Natural killer cell (primary cell): Measurements from ENCODE around the gene SLC25A21. TPM values are rescaled to one million over a fixed set of nuclear protein-coding genes. Genes with fewer than 3 reads are reported as not detected.

ENCODE experiments used
- ATAC-seq, 3 donors: fragments of 150-1000 bp in 2 of 3; fragments of 200-7000 bp in 1 of 3; cut with Tn5 transposase; 1 replicate in 1 of 3; 2 replicates in 2 of 3; pipeline ENCODE4 v1.10.0; 2021; ENCODE audit warnings: mild to moderate bottlenecking in 2 of 3, moderate library complexity in 2 of 3
- DNase-seq, 2 donors: peaks; one replicate each; pipeline versions ENCODE4 v3.0.0 to v3.0.0-alpha.2; 2013 to 2021; ENCODE audit warnings: mixed read lengths in 1 of 2
- H3K27ac ChIP-seq: one replicate; pipeline ENCODE4 v1.5.1; 2013; ENCODE audit warnings: mild to moderate bottlenecking, low read length
- H3K27me3 ChIP-seq: one replicate; pipeline ENCODE4 v1.6.1; 2013; ENCODE audit warnings: low read length; ENCODE audit not compliant: control insufficient read depth, insufficient read depth
- H3K36me3 ChIP-seq: one replicate; pipeline ENCODE4 v1.6.1; 2013; ENCODE audit warnings: low read length; ENCODE audit not compliant: control insufficient read depth, insufficient read depth
- H3K4me1 ChIP-seq: one replicate; pipeline ENCODE4 v1.6.1; 2013; ENCODE audit warnings: low read length; ENCODE audit not compliant: control insufficient read depth, insufficient read depth
- H3K4me3 ChIP-seq: one replicate; pipeline ENCODE4 v1.5.1; 2013; ENCODE audit warnings: low read length
- H3K9me3 ChIP-seq: one replicate; pipeline ENCODE4 v1.6.1; 2013; ENCODE audit warnings: low read length; ENCODE audit not compliant: control insufficient read depth, insufficient read depth
- H3K27ac Mint-ChIP-seq, 2 donors: one replicate each; pipeline ENCODE4 v1.8.0; 2022; ENCODE audit warnings: mild to moderate bottlenecking in 2 of 2, mixed read lengths in 2 of 2, moderate library complexity in 1 of 2
- H3K27me3 Mint-ChIP-seq, 2 donors: one replicate each; pipeline ENCODE4 v1.8.0; 2022; ENCODE audit warnings: low read depth in 2 of 2, mixed read lengths in 2 of 2
- H3K36me3 Mint-ChIP-seq: one replicate; pipeline ENCODE4 v1.8.0; 2022; ENCODE audit warnings: mixed read lengths
- H3K4me1 Mint-ChIP-seq, 2 donors: one replicate each; pipeline ENCODE4 v1.8.0; 2022; ENCODE audit warnings: mixed read lengths in 2 of 2
- H3K4me3 Mint-ChIP-seq: one replicate; pipeline ENCODE4 v1.8.0; 2022; ENCODE audit warnings: mild to moderate bottlenecking, moderate library complexity, mixed read lengths
- H3K9me3 Mint-ChIP-seq, 2 donors: one replicate each; pipeline ENCODE4 v1.8.0; 2022; ENCODE audit warnings: mixed read lengths in 2 of 2
- CTCF ChIP-seq: fragments of 200-600 bp; IDR thresholded peaks from one replicate; pipeline ENCODE4 v1.8.0; 2022; ENCODE audit warnings: antibody characterized with exemption
- WGBS: methylation state at CpG from one replicate; pipeline ENCODE4 v1.1.7; 2013; ENCODE audit warnings: missing lambda C conversion rate; ENCODE audit not compliant: insufficient coverage; 5-methylcytosine and 5-hydroxymethylcytosine counted together
- intact Hi-C: fragments of 100-400 bp; cut with micrococcal nuclease; formaldehyde crosslinking; loops from one replicate; pipeline ENCODE4 v1.14.2; 2022
- total RNA-seq, 4 donors: library from RNA; stranded (reverse); fragments of 120-200 nt in 1 of 4; gene quantifications; one replicate each; pipeline versions ENCODE4 v1.2.3 to v1.2.4, GENCODE V29; 2013 to 2022

SLC25A21 gene
- total RNA-seq, 3 donors from 2014 or later (not counting 1 experiment from before 2014, with no cell fraction given), result not detected

GRCh38 chr14:37047226-37047625 is 125.2 kb downstream of the SLC25A21 start:
- Mint-ChIP-seq H3K27me3 (no peaks in the 10 kb centered on the region), H3K4me3 (no peak overlapping the region), H3K4me1 (no peaks in the 10 kb centered on the region), H3K9me3 (peaks cover 10% of the 10 kb centered on the region in 2 donors), H3K36me3 (no peaks in the 10 kb centered on the region), H3K27ac (no peak overlapping the region)
- H3K4me3 ChIP-seq, result no peak overlapping the region
- H3K27ac ChIP-seq, result no peak overlapping the region
- no peaks in the 10 kb centered on the region for H3K4me1 ChIP-seq
- WGBS, result 83% methylated on average over 4 of the region's 4 CpGs
- H3K36me3 ChIP-seq, result no peaks in the 10 kb centered on the region
- no peaks in the 10 kb centered on the region for H3K27me3 ChIP-seq
- DNase-seq (no peak), ATAC-seq (no peak)
- no peaks in the 10 kb centered on the region for H3K9me3 ChIP-seq
- no peak for TF ChIP-seq CTCF
- intact Hi-C loops, result no loop called here

- TF ChIP-seq CTCF, result no peak
- Histone ChIP-seq H3K27ac (no peak overlapping the region), H3K9me3 (no peaks in the 10 kb centered on the region), H3K4me1 (no peaks in the 10 kb centered on the region), H3K36me3 (no peaks in the 10 kb centered on the region), H3K27me3 (no peaks in the 10 kb centered on the region), H3K4me3 (no peak overlapping the region)
- intact Hi-C loops, result no loop called here
- H3K4me1 Mint-ChIP-seq, result no peaks in the 10 kb centered on the region
- no peaks in the 10 kb centered on the region for H3K36me3 Mint-ChIP-seq
- 94% methylated on average over 1 of the region's 2 CpGs for whole genome bisulfite sequencing
- no peak overlapping the region for H3K4me3 Mint-ChIP-seq
- DNase-seq (no peak), ATAC-seq (no peak)
- no peak overlapping the region for H3K27ac Mint-ChIP-seq
- H3K27me3 Mint-ChIP-seq, result no peaks in the 10 kb centered on the region
- H3K9me3 Mint-ChIP-seq, result peaks cover 10% of the 10 kb centered on the region in 2 donors
These were observed 125.6 kb downstream of the SLC25A21 start for GRCh38 chr14:37046815-37047214.

GRCh38 chr14:37045340-37046061 is 126.9 kb downstream of the SLC25A21 start:
- DNase-seq, result no peak
- no peaks in the 10 kb centered on the region for H3K9me3 ChIP-seq
- peaks cover 9 to 14% of the 10 kb centered on the region in 2 donors for H3K9me3 Mint-ChIP-seq
- no peaks in the 10 kb centered on the region for H3K27me3 ChIP-seq
- TF ChIP-seq CTCF, result no peak
- ATAC-seq, result no peak
- no peak overlapping the region for H3K4me3 ChIP-seq
- H3K36me3 ChIP-seq, result no peaks in the 10 kb centered on the region
- no peak overlapping the region for H3K27ac ChIP-seq
- no peak overlapping the region for H3K4me3 Mint-ChIP-seq
- H3K27ac Mint-ChIP-seq, result no peak overlapping the region
- no peaks in the 10 kb centered on the region for H3K27me3 Mint-ChIP-seq
- H3K4me1 ChIP-seq, result no peaks in the 10 kb centered on the region
- no peaks in the 10 kb centered on the region for H3K36me3 Mint-ChIP-seq
- 66% methylated on average over 5 of the region's 5 CpGs for WGBS
- no peaks in the 10 kb centered on the region for H3K4me1 Mint-ChIP-seq
- intact Hi-C loops, result no loop called here
